Inflammatory macrophage treated with lipopolysaccharide for 4 hours (primary cell): ENCODE results near the gene VILL.
"Not testable (repeated sequence)": the region's sequence is repeated elsewhere in the genome, so short reads cannot be mapped to it uniquely, and the experiment has no call there.

Experiments used
- DNase-seq: peaks from one replicate; pipeline ENCODE4 v3.0.0-alpha.2; 2020

VILL gene

DNA sequence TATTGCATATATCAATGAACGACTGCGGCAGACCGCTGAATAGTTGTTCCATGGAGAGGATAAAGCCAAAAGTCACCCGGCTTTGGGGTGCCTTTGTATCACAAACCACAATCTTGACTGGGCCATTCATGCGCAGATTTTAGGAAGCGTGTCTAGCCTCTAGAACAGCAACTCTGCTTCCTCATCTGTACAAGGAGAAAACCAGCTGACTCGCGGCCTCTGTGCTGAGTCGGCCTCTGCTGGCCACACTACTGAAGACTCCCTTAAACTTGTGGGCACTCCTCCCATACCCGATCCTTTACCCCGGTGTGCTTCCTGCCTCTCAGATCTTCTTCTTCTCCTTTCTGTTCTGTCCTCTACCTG is 49.3 kb downstream of the VILL start:
- peak; percentile 85 for DNase-seq

DNA sequence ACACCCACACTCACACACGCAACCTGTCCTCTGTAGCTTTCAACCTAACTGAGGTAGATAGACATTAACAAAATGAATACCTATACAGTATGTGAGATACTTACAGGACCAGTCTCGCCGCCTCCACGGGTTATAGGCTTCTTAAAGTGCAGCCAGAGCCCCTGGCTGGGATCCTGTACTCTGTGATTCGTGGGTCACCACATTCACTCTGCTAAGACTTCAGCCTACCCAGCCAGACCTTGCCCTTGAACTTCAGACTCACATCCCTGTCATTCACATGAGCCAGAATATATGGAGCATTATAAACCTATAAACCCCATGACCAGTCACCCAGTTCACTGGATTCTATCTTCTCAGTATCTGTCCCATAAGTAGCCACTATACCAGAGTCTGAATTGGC is 49.8 kb downstream of the VILL start:
- DNase-seq, result no peak

DNA sequence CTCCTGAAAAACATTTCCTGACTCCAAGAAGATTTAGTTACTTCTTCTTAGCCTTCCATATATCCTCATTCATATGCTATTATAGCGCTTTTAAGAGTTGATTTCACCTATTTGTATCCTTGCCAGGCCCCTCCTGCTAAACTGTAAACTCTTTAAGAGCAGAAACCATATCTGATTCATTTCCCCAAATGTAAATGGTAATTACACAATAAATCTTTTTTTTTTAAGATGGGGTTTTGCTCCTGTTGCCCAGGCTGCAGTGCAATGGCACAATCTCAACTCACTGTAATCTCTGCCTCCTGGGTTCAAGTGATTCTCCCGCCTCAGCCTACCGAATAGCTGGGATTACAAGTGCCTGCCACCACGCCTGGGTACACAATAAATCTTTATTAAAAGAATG is 52.9 kb downstream of the VILL start:
- peak; percentile 57 for DNase-seq

DNA sequence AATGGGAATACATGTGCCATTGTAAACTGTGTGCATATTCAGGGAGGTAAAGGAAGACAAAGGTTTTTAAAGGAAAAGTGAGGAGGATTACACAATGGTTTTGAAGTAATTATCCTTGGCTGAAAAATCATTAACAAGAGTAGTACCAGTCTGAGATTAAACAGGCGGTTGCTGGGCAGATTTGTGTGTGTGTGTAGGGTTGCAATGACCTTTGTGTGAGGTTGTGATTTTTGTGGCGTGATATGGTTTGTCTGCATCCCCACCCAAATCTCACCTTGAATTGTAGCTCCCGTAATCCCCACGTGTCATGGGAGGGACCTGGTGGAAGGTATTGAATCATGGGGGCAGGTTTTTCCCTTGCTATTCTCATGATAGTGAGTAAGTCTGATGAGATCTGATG is 55.4 kb downstream of the VILL start:
- DNase-seq, result no peak

DNA sequence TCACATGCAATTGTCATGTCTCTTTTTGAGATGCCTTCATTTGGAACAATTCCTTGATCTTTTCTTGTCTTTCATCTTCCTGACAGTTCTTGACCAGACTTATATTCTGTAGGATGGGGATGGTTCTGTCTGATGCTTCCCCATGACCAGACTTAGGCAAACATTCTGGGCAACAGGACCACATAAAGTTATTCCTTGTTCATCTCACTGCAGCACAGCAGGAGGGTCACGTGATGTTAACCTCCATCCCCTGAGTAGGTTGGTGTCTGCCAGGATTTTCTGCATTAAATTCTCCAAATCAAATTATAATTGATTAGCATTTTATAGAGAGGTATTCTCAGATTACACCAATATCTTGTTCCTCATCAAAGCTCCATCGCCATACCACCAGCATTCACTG is 56.2 kb downstream of the VILL start:
- no peak for DNase-seq

DNA sequence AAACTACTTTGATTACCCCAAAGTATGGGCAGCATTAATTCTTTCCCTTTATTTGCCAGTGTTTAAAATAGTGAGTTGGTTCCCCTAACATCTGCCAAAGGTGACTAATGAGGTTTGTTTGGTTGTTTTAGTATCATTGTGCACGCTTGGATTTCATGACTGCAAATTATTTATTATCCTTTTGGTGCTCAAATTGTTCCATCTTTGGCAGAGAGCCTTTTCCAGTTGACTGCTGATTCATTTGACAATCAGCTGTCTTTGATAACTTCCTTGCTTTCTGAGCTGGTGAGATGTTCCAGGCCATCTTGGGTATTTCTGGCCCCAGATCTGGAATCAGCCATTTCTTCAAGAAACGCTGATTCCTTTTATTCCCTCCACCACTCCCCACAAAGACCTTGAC is 57.3 kb downstream of the VILL start:
- no peak for DNase-seq

DNA sequence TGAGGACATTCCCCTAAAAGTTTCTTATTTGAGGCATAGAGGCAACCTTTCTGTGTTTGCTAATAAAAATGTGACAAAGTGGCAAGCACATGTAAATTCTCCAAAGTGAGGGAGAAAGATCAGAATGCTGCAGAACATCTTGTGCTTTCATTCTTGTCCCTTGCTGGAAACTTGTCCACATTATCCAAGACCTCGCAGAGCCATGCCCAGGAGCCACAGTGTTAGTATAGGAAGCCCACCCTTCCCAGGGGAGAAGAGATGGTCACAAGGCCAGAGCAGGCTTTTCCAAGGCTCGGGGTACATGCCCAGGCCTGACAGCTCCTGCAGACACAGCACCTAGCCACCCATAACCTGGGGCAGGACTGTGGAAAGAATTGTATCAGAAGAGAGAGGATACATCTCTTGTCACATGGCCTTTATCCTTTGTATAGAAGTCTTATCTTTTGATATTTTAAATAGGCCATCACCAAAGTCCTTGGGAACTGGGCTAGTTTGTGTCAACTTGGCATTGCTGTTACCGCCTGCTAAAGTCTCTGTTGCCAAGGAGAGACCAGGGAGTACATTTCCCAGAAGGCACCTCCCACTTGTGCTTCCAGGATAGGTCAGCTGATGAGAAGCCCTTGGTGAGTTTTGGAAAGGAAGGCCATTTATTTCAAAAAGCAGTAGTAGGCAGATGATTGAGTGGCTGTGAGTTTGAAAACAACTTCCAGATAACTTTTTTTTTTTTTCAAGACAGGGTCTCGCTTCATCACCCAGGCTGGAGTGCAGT is 59.0 kb downstream of the VILL start:
- DNase-seq, result no peak

DNA sequence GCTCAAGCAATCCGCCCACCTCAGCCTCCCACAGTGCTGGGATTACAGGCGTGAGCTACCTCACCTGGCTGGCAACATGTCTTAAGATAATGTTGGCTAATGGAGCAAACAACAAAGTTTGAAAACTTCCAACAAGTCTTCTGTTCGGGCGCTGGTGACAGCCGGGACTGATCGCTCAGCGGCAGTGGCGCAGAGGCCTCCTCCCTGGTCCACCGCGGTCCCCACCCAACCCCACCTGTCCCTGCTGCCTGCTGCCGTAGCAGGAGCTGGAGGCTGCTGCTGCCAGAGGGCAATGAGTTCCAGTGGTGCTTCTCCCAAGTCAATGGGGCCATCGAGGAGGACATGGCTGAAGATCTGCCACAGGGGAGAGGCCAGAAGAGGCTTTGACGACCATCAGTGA is 60.5 kb downstream of the VILL start:
- DNase-seq, result no peak

DNA sequence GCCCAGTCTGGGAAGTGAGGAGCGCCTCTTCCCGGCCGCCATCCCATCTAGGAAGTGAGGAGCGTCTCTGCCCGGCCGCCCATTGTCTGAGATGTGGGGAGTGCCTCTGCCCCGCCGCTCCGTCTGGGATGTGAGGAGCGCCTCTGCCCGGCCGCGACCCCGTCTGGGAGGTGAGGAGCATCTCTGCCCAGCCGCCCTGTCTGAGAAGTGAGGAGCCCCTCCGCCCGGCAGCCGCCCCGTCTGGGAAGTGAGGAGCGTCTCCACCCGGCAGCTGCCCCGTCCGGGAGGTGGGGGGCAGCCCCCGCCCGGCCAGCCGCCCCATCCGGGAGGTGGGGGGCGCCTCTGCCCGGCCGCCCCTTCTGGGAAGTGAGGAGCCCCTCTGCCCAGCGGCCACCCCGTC is 62.7 kb downstream of the VILL start:
- DNase-seq, result not testable (repeated sequence)

DNA sequence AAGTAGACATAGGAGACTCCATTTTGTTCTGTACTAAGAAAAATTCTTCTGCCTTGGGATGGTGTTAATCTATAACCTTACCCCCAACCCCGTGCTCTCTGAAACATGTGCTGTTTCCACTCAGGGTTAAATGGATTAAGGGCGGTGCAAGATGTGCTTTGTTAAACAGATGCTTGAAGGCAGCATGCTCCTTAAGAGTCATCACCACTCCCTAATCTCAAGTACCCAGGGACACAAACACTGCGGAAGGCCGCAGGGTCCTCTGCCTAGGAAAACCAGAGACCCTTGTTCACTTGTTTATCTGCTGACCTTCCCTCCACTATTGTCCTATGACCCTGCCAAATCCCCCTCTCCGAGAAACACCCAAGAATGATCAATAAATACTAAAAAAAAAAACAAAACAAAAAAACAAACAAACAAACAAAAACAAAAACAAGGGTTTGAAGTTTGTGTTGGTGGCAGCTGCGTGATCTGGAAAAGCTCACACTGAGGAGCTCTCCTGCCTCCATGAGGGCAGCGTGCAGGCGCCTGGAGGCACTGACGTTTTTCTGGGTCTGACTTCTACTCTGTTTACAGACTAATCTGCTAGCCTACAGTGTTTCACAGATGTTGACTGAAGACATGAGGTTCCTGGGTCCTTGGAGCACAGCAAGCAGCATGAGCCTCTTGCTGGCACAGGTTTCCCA is 63.4 kb downstream of the VILL start:
- not testable (repeated sequence) for DNase-seq

DNA sequence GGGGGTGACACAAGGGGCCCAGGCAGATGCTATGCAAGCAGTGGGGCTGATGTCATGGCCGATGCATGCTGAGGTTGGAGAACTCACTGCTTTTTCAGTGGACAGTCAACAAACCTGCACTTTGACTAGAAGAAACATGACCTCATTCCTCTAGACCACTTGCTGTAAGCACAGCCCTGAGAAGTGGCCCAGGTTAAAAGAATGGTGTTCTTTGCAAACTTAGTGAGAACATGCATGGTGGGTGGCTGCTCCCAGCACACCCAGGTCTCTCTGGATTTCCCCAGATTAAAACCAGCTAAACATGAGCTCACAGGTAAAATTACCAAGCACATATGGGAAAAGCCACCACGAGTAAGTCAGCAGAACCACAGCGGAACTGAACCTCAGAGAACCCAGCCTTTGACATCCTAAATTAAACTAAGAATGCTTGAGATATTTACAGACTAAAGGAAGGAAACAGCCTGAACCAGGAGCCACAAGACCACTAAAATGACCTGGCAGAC is 64.0 kb downstream of the VILL start:
- DNase-seq, result no peak
